ENCODE results near the gene ZNF606.

The ZNF606 gene

GRCh38 chr19:57927587-57927986 lies 75.0 kb downstream of the ZNF606 start:
- DNase-seq (ENCODE audit: low read depth), result no peak

All from stimulated activated CD8-positive, alpha-beta memory T cell treated with anti-CD3 and anti-CD28 coated beads, Interleukin-12 subunit alpha, Interleukin-12 subunit beta, amount 100 ng/mL, for 1 hour (primary cell).